Parathyroid adenoma (tissue), 2 donors: ENCODE measurements around the gene CARD9.

Experiments
- H2AFZ ChIP-seq: fragments of 300-600 bp; sonication (generic); one replicate; pipeline ENCODE4 v1.7.0; 2017; ENCODE audit warnings: antibody characterized with exemption, mild to moderate bottlenecking
- H3K27ac ChIP-seq: fragments of 300-600 bp; sonication (generic); one replicate; pipeline ENCODE4 v1.7.0; 2017
- H3K27me3 ChIP-seq: fragments of 300-600 bp; sonication (generic); one replicate; pipeline ENCODE4 v1.7.0; 2017; ENCODE audit warnings: low read length; ENCODE audit not compliant: control insufficient read depth, insufficient read depth
- H3K36me3 ChIP-seq: fragments of 300-600 bp; sonication (generic); one replicate; pipeline ENCODE4 v1.7.0; 2017; ENCODE audit warnings: low read length; ENCODE audit not compliant: control insufficient read depth, insufficient read depth
- H3K4me1 ChIP-seq: fragments of 300-600 bp; sonication (generic); one replicate; pipeline ENCODE4 v1.7.0; 2017; ENCODE audit warnings: control low read depth
- H3K4me2 ChIP-seq: fragments of 300-600 bp; sonication (generic); one replicate; pipeline ENCODE4 v1.7.0; 2017; ENCODE audit warnings: low read length
- H3K4me3 ChIP-seq: fragments of 300-600 bp; sonication (generic); one replicate; pipeline ENCODE4 v1.7.0; 2017; ENCODE audit warnings: low read depth, low read length
- H3K79me2 ChIP-seq: fragments of 300-600 bp; sonication (generic); one replicate; pipeline ENCODE4 v1.7.0; 2017; ENCODE audit warnings: control low read depth
- H3K9ac ChIP-seq: fragments of 300-600 bp; sonication (generic); one replicate; pipeline ENCODE4 v1.7.0; 2017; ENCODE audit warnings: mild to moderate bottlenecking
- H3K9me3 ChIP-seq: fragments of 300-600 bp; sonication (generic); one replicate; pipeline ENCODE4 v1.7.0; 2017; ENCODE audit warnings: low read length; ENCODE audit not compliant: control insufficient read depth
- TF ChIP-seq, protein P1 (sequence below): fragments of 300-600 bp; sonication (generic); IDR thresholded peaks from one replicate; pipeline ENCODE4 v1.7.0; 2017; ENCODE audit warnings: antibody characterized with exemption, mild to moderate bottlenecking
- donor health status: primary hyperparathyroidism.

The CARD9 gene

DNA sequence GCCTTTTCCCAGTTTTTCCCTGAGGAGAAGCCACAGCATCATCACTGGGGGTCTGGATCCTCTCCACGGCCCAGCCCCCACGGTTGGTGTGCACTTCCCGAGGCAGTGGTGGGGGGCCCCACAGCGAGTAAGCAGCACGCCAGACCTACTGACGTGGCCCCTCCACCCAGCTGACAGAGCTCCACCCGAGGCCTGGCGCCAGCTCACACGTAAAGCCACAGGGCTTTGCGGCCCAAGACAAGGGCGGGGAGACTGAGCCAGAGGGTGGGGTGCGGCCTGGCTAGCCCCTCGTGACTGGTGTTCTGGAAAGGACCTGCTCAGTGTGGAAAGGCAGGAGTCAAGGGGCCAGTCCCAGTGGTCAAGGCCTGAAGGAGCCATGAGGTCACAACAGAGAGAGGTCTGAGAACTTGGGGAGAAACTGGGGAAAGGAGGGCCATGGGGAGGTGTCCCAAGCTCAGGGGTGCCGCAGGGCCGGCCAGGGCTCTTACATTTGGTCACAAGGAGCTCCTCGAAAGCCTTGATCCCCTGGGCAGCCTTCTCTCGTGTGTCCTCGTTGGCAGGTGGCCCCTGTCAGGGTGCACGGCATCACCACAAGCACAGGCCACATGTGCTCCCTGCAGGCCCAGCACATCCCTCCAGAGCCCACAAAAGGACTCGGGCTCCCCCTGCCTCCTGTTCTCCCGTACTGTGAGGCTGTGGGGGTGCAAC, 21.0 kb upstream of the CARD9 start:
- no peak overlapping the region for H2AFZ ChIP-seq
- no peaks in the 10 kb centered on the region for H3K9me3 ChIP-seq
- no peak overlapping the region for H3K27ac ChIP-seq
- H3K9ac ChIP-seq = no peak overlapping the region
- H3K27me3 ChIP-seq = no peaks in the 10 kb centered on the region
- H3K36me3 ChIP-seq = no peaks in the 10 kb centered on the region
- TF ChIP-seq, protein P1, sequence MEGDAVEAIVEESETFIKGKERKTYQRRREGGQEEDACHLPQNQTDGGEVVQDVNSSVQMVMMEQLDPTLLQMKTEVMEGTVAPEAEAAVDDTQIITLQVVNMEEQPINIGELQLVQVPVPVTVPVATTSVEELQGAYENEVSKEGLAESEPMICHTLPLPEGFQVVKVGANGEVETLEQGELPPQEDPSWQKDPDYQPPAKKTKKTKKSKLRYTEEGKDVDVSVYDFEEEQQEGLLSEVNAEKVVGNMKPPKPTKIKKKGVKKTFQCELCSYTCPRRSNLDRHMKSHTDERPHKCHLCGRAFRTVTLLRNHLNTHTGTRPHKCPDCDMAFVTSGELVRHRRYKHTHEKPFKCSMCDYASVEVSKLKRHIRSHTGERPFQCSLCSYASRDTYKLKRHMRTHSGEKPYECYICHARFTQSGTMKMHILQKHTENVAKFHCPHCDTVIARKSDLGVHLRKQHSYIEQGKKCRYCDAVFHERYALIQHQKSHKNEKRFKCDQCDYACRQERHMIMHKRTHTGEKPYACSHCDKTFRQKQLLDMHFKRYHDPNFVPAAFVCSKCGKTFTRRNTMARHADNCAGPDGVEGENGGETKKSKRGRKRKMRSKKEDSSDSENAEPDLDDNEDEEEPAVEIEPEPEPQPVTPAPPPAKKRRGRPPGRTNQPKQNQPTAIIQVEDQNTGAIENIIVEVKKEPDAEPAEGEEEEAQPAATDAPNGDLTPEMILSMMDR = no peak
- no peaks in the 10 kb centered on the region for H3K79me2 ChIP-seq
- H3K4me3 ChIP-seq = no peak overlapping the region
- H3K4me2 ChIP-seq = no peak overlapping the region
- H3K4me1 ChIP-seq = no peaks in the 10 kb centered on the region

DNA sequence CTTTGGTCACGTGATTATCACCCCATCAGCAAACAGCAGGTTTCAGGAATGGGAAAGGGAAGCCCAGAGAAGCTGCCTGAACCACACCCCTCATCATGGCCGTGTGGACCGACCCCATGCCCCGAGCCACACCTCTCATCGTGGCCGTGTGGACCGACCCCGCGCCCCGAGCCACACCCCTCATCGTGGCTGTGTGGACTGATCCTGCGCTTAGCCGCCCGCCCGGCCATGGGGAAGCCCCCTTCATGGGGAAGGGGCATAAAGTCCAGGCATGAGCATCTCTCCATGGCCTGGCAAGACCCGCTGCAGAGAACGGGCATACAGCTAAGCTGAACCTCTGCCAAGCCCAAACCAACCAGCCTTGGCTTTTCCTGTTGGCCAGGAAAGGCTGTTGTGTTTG, 20.1 kb upstream of the CARD9 start:
- no peak overlapping the region for H3K4me2 ChIP-seq

DNA sequence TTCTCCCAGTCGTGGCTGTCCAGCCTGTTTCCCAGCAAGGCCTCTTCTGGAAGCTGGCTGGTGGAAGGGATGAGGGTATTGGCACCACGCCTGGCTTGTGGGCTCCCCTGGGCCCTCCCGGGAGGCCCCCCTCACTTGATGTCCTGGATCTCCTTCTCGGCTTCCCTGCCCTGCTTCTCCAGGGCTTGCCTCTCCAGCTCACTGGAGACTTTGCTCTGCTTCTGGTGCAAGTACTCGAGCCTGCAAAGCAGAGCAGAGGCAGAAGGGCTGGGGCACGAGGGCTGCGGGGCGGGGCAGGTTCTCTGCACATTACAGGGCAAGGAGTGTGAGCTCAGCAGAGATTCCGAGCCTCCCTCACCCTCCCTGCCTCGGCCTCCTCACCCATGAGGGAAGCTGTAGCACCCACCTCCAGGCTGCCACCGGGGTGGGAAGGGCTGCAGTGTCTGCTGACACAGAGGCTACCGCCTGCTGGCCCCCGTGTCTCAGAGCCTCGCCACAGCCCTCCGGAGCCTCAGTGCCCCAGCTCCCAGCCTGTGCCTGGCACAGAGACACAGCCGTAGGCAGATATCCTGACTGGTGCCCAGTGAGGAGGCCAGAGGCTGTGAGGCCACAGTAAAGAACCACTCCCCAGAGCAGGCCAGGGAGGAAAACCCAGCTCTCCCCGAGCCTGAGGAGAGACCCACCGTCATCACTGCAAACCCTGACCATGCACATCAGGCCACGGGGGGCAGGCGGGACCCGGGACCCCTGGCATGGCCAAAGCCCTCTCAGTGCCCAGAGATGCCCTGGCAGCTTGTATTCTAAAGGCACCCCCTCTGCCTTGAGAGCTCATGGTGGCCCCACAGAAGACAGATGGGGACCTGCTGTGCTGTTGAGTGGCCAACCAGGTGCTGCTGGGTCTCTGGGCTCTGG, 19.3 kb upstream of the CARD9 start:
- no peaks in the 10 kb centered on the region for H3K36me3 ChIP-seq
- TF ChIP-seq, protein P1 = no peak

More for the DNA sequence above, 20.1 kb upstream of the CARD9 start:
- H2AFZ ChIP-seq = no peak overlapping the region
- H3K79me2 ChIP-seq = no peaks in the 10 kb centered on the region
- no peaks in the 10 kb centered on the region for H3K9me3 ChIP-seq
- no peak overlapping the region for H3K4me3 ChIP-seq
- TF ChIP-seq, protein P1 = no peak
- no peak overlapping the region for H3K27ac ChIP-seq
- H3K9ac ChIP-seq = no peak overlapping the region
- no peaks in the 10 kb centered on the region for H3K27me3 ChIP-seq
- H3K36me3 ChIP-seq = no peaks in the 10 kb centered on the region
- H3K4me1 ChIP-seq = no peaks in the 10 kb centered on the region

DNA sequence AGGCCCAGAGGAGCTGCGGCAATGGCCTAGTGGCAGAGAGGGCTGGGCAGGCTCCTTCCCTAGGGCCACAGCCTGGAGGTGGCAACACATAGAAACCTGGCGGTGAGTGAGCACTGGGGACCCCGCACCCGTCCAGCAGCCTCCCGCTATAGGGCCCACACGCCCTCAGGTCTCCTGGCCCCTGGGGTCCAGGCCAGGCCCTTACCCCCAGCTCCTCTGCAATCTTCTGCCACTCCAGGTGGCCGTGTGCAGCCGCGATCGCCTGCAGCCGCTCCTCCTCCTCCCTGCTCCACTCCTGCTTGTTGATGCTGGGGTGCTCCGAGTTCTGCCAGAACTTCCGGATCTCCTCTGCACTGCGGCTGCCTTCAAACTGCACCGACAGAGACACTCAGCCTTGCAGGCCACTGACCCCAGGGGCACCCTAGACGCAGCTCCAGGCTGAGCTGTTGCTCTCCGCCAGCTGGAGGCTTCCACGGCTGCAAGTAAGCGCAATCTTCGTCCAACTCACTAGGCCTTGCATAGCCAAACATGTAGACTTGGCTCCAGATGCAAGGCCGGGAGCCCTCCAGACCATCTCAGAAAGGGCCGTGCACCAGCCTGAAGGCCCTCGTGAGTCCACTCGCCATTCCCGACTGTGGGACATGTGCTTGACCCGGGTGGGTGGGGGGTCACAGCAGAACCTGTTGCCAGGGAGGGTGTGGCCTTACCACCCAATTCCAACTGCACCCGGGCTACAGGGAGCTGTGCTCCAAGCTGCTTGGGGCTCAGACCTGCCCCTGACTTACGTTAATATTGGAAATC, 18.5 kb upstream of the CARD9 start:
- Histone ChIP-seq H3K9ac (no peak overlapping the region), H3K79me2 (no peaks in the 10 kb centered on the region), H3K4me1 (no peaks in the 10 kb centered on the region), H3K27me3 (no peaks in the 10 kb centered on the region), H3K4me3 (no peak overlapping the region), H3K4me2 (no peak overlapping the region), H3K9me3 (no peaks in the 10 kb centered on the region), H3K27ac (no peak overlapping the region), H2AFZ (no peak overlapping the region), H3K36me3 (no peaks in the 10 kb centered on the region)
- TF ChIP-seq, protein P1 = no peak

More for the DNA sequence above, 19.3 kb upstream of the CARD9 start:
- Histone ChIP-seq H3K4me3 (no peak overlapping the region), H3K27ac (no peak overlapping the region), H3K79me2 (no peaks in the 10 kb centered on the region), H3K4me2 (no peak overlapping the region), H3K27me3 (no peaks in the 10 kb centered on the region), H3K4me1 (no peaks in the 10 kb centered on the region), H3K9me3 (no peaks in the 10 kb centered on the region), H2AFZ (no peak overlapping the region), H3K9ac (no peak overlapping the region)
